Left hindlimb (tissue), 1 donor: ENCODE data around the gene FGD5.

ENCODE experiments used
- DNase-seq: peaks from one replicate; pipeline ENCODE4 v3.0.0-alpha.2; 2018

Gene FGD5

DNA sequence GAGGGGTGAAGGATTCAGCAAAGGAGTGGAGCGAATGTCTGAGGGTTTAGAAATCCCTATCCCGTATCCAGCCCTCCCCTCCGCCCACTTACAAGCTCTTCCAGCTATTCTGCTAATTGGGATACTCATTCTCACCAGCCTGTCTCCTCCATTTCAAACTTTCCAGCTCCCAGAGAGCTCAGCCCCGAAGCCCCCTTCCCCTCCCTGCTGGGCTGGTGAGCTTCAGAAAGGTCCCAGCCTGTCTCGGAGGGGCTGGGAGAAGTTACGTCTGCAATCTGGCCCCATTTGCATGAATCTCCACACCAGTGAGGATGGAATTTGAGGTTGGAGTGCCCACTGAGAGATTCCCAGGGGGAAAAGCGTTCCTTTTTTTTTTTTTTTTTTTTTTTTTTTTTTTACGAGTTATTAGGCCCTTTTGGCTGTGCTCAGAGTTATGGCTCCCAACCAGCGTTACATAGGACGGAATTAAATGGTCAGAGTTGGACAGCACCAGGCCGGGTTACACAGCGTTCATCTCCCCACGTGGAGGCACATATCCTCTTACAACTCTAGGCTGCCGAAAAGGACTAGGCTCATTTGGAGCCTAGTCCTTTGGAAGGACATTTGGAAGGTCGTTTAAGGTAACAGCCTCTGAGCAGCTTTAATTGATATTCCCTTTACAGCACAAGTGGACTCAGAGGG, 34.6 kb downstream of the FGD5 start:
- DNase-seq: peak; percentile 67

DNA sequence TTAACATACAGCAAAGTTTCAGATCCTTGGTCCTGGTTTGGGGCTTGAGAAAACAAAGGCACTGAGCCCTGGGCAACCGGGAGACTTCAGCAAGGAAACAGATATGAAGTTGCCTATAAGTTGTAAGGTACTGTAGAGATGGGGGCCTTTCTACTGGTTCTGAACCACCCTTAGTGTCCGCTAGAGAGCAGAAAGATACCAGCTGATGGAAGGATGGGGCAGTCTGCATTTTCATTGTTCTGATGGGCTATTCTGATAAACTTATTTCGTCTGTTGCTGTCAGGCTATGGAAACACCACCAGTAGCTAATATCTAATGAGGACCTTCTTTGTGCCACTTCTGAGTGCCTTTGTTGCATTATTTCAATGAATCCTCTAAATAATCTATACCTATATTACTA, 38.7 kb downstream of the FGD5 start:
- DNase-seq: no peak

- no peak for DNase-seq
Measured at GRCh38 chr3:14858105-14858504, 39.3 kb downstream of the FGD5 start.

DNA sequence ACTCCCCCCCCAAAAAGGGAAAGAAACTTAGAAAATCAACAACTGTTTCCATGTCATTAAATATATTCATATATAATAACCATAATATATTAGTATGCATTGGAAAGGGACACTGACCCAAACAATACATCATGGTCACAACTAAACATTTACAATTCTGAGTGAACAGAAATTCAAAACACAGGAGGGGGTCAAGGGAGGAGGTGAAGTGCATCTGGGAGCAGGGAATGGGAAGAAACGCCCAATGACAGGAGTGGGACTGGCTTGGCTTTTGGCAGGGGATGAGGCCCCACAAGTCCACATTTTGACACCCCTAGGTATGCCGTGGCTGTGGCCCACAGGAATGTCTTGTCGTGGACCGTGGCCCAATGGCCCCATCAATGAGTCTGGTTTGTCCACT, 41.1 kb downstream of the FGD5 start:
- DNase-seq: no peak

GRCh38 chr3:14861031-14861430, 42.3 kb downstream of the FGD5 start:
- no peak for DNase-seq

GRCh38 chr3:14861446-14862302, 42.9 kb downstream of the FGD5 start:
- no peak for DNase-seq

GRCh38 chr3:14862303-14862660, 43.5 kb downstream of the FGD5 start:
- no peak for DNase-seq

DNA sequence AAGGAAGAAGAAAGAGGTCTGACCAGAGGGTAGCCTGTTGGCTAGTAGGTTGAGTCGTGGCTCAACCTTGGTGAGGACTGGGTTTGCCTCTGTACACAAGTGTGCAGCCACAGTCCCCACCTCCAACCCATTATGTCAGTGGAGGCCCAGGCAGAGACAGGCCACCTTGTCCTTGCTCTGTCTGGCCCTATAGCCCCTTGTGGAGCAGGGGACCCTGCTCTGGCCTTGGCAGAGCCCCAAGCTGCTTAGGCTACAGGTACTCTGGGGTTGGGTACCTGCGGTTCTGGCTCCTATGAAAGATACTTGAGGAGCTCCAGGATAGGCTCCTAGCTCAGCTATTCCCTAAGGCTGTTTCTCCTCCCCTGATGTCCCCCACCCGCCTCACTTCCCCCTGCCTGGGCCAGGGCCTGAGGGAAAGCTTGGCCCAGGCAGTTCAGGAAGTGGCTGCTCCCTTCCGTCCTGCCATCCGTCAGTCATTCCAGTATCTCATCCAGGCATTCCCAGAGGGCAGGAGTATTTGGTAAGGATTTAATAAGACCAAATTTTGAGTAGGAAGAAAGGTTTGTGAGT, 44.0 kb downstream of the FGD5 start:
- DNase-seq: no peak

GRCh38 chr3:14863333-14864100, 44.8 kb downstream of the FGD5 start:
- no peak for DNase-seq

- no peak for DNase-seq
Measured at GRCh38 chr3:14864131-14864530, 45.4 kb downstream of the FGD5 start.

- no peak for DNase-seq
Measured at GRCh38 chr3:14866627-14867026, 47.9 kb downstream of the FGD5 start.

GRCh38 chr3:14867936-14868570, 49.3 kb downstream of the FGD5 start:
- no peak for DNase-seq

- DNase-seq: no peak
Measured at GRCh38 chr3:14869917-14870782, 51.4 kb downstream of the FGD5 start.

DNA sequence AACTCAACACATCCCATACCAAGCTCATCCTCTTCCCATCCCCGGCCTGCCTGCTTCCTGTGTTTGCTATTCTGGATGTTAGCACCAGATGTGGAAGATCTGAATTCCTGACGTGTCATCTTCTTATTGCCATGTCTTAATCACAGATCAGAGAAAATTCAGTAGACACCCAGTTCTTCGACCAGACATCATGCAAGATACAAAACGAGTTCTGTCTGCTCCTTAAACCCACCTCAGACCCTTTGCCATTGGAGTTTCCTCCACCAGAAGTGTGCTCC, 52.0 kb downstream of the FGD5 start:
- DNase-seq: no peak

DNA sequence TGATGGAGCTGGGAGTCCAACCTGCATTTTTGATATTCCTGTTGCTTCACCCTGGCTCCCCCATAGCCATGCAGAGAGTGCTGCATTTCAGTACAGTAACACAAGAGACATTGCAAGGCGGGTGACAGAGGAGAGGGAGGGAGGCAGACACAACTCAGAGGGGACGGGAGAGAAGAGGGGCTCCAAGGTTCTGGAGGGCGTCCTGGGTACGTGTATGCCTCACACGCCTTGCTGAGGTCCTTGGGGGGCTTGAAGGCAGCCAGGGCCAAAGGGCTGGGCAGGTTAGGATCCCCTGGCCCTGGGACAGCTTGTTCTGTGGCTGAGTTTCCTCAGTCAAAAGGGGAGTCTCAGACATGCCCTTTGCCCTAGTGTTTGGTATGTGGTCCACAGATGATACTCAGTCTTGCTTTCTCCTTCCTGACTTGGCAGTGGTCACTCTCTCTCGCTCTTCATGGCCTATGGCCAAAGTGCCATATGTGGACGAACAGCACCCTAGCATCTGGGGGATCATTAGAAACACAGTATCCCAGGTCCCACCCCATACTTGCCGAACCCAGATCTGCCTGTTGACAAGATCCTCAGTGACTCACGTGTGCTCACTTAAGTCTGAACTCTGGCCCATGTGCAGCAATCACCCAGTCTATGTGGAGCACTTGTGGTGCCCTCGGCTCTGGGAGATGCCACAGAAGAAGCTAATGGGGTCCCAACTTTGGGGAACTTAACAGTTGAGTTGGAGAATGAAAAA, 52.9 kb downstream of the FGD5 start:
- DNase-seq: no peak

DNA sequence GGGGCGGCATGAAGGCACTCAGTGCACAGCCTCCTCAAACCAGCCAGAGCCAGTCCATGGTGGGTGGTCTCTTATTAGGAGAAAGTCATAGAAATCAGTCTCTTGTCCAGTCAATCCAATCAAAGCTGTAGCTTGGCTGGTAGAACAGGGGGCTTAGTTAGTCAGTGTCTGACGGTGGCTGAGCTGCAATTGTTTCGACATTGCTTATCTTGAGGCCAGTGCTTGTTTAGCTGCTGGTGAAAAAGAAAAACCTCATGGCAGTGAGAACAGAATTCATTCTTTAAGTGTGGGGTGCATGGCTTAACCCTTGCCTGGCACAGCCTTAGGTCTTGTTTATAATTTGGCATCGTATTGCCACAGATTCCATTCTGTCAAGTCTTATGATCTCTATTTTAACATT, 53.9 kb downstream of the FGD5 start:
- DNase-seq: no peak

DNA sequence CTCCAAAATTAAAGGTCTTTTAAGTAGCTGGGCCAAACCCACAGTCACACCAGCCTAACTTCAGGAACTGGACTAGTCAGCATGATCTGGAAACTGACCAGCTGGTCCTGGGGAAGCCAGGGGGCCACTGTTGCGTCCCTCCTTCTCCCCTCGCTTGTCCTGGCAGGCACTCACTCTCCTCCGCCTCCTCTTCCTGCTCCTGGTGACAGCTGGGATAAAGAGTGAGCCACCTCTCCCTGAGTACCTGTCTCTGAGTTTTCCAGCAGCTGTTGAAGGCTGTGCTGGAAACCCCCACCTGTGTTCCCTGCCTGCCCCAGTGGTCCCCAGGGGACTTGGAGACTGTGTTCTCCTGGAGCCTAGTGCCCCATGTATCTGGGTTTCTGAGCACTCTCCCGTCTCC, 56.0 kb downstream of the FGD5 start:
- DNase-seq: no peak

DNA sequence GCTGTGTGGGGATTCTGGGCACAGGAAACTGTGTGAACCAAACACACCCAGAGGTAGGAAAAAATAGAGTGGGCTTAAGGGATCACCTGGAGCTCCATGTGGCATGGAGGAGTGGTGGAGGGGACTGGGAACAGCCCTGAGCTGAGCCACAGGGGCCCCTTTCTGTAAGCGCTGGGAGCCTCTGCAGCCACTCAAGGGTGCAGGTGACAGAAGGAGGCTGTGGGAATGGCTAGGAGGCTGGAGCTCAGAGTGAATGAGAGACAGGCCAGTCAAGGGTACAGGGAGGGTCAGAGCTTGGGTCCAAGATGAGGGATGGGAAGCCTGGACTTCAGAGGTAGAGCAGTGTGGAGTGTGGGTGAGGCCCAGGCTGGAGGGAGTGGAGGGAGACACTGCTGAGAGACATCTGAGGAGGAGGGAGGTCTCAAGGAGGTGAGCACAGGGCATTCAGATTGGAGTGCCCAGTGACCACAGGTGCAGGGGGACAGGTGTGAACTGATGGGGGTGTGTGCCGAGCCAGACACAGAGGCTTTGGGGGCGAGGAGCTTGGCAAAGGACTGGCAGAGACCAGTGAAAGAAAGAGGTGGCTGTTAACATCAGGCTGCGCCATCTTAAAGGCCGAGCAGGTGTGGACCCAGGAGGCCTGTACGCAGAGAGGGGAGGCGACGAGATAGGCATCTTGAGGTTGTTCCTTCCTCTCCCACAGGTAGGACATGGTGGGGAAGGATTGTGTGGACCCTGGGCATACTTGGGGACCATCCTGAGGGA, 56.8 kb downstream of the FGD5 start:
- no peak for DNase-seq

DNA sequence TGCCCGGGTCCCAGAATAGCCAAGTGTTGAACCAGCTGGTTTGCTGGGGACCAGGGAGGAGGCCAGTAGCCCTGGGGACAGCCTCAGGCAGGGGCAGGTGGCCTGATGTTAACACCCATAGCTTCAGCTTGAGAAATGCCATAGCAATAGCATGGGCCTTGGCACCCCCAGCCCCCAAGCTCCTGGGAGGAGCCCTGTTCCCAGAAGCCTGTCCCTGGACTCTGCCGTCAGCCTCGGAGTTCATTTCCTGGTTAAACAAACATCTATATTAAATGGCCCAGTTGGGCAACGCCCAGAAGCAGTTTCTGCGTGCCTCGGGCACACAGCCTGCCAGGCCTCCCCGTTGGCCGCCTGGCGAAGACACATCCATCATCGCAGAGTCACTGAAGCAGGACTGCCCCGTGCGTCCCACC, 58.2 kb downstream of the FGD5 start:
- peak; percentile 49 for DNase-seq

DNA sequence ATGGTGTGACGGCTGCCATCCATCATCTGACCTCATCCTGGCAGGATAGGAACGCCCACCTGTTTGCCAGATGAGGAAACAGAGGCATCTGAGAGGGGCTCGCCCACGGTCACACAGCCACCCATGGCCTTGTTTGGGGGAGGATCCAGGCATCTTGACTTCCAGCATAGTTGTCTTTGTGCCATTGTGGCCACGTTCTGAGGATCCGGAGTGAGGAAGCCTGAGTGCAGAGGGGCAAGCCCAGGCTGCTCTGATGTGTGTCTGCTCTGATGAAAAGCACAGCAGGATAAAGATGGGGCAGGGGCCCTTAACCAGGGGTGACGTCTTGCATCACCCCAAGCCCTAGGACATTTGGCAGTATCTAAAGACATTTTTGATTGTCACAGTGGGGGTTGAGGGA, 58.7 kb downstream of the FGD5 start:
- DNase-seq: no peak
